Stimulated activated CD4-positive, alpha-beta T cell treated with anti-CD3 and anti-CD28 coated beads, TNF-alpha, amount 100 ng/mL, for 1 hour (primary cell): ENCODE data around the gene ELF5.
A peak's percentile ranks its signal among the peaks of the same experiment; 100 is the strongest.

ENCODE experiments used
- DNase-seq, 3 donors: peaks; one replicate each; pipeline ENCODE4 v3.0.0-alpha.2; 2020; ENCODE audit warnings: low read depth in 3 of 3, low spot score in 1 of 3

Gene ELF5

GRCh38 chr11:34522188-34522587, 8.6 kb upstream of the ELF5 start:
- no peak for DNase-seq

- DNase-seq: no peak
Observed at GRCh38 chr11:34521265-34521664, 7.7 kb upstream of the ELF5 start.

DNA sequence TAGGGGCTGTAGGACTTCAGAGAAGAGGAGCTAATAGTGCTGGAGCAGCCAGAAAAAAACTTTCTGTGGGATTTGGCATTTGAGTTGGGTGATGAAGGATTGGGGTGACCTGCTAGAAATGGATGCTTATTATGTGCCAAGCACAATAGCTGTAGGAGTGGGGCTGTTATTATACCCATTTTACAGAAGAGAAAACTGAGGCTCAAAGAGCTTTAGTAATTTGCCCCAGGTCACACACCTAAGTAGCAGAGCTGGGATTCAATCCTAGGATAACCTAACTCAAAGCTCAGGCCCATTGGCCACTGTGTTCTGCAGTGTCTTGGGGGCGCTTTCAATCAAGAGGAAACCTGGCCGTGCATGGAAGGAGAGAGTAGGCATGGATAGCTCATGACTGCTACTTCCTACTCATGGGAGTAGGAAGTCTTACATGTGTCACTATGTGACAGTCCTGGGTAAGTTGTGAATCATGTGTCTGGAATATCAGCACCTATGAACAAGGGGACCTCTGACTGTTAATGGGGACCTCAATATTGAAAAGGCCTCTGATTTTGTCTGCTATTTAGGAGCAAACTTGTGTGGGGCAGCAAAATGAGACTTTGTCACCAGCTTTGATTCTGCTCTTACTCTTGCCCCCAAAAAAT, 6.1 kb upstream of the ELF5 start:
- no peak for DNase-seq

DNA sequence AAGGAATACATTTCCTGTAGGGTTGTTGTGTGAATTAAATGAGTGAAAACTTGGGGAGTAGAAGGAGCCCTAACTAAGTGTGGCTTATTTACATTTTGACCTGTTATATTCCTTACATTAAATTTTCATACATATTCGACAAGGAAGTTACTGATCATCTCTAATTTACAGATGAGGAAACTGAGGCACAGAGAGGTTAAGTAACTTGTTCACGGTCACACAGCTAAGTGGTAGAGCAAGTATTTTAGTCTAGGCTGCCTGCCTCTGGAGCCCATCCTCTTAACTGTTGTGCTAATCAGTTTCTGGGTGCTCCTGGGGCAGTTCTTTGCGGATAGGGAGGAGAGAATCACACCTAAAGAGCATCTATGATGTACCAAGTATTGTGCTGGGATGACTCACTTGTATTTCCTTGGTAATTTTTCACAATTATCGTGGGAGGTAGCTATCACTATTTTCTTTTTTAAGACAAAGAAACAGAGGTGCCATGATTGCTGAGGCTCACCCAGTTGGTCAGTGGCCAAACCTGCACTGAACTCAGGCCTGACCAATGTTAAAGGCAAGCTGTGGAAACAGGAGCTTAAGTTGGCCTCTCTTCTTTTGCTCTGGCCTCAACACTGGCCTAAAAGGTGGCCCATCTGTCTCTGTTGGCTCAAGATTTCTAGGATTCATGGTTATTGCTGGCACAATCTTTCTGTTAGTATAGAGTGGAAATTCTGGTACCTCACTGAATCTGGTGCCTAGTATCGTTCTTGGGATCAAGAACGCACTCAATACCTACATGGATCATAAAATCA, 2.9 kb upstream of the ELF5 start:
- no peak for DNase-seq

DNA sequence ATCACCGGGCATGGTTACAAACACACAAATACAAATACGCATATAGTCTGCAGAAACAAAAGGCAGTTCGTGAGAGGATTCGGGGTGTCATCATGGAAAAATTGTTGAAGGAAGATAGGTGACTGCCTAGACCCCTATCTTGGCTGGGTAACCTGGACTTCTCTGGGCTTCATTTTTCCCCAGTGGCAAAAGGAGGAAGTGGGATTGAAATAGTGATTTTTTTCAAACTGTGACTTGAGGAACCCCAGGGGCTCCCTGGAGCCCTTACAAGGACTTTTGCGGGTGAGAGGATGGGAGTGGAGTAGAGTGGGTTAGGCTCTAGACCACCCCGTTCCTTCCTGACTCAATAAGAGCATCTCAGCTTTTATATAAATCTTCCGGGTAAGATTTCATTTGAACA, 1.0 kb upstream of the ELF5 start:
- no peak for DNase-seq

- peak in 2 of 3 donors; percentile 1 to 32 for DNase-seq
Observed at GRCh38 chr11:34512840-34513681, 533 bp downstream of the ELF5 start.

- DNase-seq: no peak
Observed at GRCh38 chr11:34510673-34511072, 2.9 kb downstream of the ELF5 start.

DNA sequence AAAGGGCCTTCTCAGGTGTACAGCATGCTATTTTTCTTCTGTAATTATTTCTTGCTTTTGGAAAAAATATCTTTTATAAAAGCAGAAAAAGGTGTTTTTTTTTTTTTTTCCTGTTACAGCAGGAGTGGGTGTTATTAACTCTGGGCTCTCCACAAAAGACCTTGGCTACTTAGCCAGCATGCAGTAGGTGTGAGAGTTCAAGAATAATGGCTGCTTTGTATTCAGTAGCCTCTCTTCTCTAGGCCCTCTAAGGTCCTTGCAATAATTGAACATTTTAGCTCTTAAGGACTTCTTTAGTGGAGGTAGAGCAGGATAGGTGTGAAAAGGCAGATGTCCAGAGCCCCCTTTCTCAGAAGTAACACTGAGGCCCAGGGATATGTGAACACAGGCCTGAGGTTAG, 3.4 kb downstream of the ELF5 start:
- DNase-seq: no peak

GRCh38 chr11:34509336-34509876, 4.2 kb downstream of the ELF5 start:
- no peak for DNase-seq

- no peak for DNase-seq
Observed at GRCh38 chr11:34508524-34508923, 5.1 kb downstream of the ELF5 start.

DNA sequence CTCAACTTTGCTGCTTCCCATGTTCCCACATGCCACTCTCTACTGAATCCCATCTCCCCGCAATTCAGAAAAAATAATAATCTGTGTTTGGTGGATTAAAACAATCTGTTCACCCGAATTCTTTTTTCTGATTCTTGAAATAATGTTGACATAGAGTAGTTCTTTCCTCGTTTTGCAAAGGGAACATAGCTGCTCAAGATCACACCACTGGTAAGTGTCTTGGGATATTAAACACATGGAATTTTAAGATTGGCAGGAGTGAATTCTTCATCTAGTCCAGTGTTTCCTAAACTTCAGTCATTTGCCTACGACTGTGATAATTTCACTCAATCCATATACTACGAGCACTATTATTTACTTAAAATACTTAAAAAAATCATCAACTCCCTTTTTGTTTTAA, 6.0 kb downstream of the ELF5 start:
- no peak for DNase-seq

GRCh38 chr11:34507156-34507555, 6.4 kb downstream of the ELF5 start:
- DNase-seq: no peak

DNA sequence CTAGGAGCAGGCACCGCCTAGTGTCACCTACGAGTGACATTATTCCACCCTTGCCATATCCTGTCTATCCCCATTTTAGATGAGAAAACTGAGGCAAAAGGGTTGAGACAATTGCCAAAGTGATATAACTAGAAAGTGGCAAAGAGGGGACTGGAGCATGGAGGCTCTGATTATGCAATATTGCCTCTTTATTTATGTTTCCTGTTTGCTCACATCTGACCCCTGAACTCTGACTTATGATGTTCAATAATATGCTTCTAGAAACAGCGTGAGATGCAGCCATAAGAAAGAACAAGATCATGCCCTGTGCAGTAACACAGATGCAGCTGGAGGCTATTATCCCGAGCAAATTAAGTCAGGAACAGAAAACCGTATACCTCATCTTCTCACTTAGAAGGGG, 7.7 kb downstream of the ELF5 start:
- no peak for DNase-seq

DNA sequence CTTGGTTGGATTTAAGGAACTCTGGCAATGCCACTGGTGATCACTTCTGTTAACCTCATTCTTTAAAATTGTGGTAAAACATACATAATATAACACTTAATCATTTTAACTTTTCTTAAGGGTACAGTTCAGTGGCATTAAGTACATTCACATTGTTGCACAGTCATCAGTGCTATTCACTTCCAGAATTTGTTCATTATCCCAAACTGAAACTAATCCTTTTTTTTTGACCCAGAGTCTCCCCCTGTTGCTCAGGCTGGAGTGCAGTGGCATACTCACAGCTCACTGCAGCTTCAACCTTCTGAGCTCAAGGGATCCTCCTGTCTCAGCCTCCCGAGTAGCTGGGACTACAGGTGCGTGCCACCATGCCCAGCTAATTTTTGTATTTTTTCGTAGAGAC, 10.6 kb downstream of the ELF5 start:
- no peak for DNase-seq

DNA sequence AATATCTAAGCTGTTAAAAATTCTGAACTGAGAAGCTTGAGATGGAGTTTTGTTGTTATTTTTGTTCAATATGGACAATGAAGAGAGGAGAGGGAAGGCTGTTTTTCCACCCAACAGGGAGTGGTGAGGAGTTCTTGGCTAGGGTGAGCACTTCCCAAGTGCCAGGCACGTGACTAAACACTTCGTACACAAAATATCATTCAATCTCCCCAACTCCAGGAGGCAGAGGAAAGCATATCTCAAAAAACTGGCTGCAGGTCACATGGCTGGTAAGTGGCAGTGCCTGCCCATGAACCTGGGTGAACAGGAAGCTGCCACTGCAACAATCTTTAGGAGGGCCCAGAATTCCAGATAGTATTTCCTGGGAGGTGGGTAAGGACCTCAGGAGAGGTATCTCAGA, 11.6 kb downstream of the ELF5 start:
- DNase-seq: no peak

DNA sequence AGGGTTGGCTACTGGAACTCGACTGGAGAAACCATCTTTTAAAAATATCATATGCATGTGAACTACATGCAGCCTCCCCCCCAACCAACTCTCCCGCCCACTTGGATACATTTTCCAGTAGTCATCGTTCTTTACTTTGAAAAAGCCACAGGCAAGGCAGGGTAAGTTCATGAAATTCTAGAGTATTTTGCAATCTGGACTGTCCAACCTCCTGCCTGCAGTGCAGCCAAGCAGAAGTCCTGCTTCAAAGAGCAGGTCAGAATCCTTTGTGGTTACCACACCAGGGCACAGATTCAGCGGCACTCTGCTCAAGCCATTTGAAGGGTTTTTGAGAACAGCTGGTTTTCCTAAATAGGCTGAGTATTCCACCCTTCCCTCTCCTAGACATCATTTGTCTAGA, 12.1 kb downstream of the ELF5 start:
- DNase-seq: no peak

- DNase-seq: no peak
Observed at GRCh38 chr11:34499719-34500500, 13.7 kb downstream of the ELF5 start.

DNA sequence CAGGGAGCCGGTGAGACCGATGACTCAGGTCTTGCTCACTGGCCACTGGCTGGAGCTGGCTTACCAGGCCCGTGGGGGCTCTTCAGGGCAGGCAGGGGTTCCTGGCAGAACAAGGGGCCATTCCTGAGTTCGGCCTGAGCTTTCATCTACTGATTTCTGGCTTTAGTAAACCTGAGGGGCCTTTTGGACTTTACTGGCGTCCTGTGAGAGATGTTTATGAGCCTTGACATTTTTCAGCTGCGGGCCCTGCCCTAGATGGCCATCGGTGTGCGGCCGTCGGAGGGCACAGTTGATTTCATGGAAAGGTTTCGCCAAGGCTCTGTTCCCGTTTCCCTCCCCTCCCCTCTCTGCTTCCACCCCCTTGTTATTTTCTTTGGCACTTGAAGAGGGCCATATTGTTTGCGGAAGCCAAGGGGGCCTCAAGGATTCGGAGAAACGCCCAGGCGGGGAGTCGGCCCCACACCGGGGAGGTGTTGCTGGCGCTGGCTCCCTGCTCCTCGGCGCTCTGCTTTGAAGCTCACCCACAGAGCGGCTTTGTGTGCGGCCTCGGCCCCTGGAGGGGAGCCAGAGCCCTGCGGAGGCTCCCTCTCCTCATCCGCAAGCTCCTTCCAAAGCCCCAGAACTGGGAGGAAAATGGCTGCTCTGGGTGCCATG, 17.7 kb downstream of the ELF5 start:
- no peak for DNase-seq

- no peak for DNase-seq
Observed at GRCh38 chr11:34495239-34495723, 18.3 kb downstream of the ELF5 start.

DNA sequence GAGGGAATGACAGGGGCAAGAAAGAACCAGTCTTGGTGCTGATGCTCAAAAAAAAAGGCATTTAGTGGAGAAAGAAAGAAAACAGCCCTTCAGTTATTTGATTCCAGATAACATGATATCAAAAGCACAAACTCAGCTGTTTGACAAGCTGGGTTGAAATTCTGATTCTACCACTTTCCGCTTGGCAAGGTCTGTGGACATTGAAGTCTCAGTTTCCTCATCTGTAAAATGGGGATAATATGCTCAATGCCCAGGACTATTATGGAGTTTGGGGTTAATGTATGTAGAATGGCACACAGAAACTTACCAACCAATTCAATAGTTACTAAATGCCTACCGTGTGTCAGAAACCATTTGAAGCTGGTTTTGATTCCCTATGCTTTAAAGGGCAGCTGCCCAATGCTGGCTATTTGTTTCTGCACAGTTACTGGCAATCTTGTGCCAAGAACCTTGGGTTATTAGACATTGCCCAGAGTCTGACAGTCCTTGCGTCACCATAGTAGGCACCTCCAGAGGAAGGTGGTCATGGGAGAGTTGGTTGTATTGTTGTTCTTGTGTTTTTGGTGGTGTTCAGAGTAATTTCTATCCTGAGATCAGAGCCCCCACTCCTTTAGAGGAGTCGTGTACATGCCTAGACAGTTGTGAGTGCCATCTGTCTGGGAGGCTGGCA, 19.5 kb downstream of the ELF5 start:
- DNase-seq: no peak
